K562 (cell line): ENCODE data around the gene SLC16A1. TPM values are rescaled to one million over a fixed set of nuclear protein-coding genes. Genes with fewer than 3 reads are reported as not detected.

Source experiments
- FOXP1 ChIP-seq: sonication (generic); formaldehyde crosslinking; IDR thresholded peaks from 2 replicates; pipeline ENCODE4 v1.8.0; 2022; ENCODE audit warnings: mild to moderate bottlenecking, missing genetic modification reagents
- NR4A1 ChIP-seq, 2 experiments: fragments of 250-450 bp in 1 of 2; fragments of 450-650 bp in 1 of 2; sonication (Bioruptor Pico) in 1 of 2; IDR thresholded peaks; 2 replicates each; pipeline versions ENCODE4 v1.4.0 to v1.6.1; 2016 to 2020; ENCODE audit warnings: mild to moderate bottlenecking in 2 of 2, missing compliant biosample characterization in 1 of 2, missing genetic modification characterization in 1 of 2, moderate library complexity in 1 of 2
- RFX7 ChIP-seq: fragments of 250-450 bp; sonication (Bioruptor Pico); IDR thresholded peaks from 2 replicates; pipeline ENCODE4 v1.5.1; 2021; ENCODE audit warnings: mild to moderate bottlenecking
- ZNF609 ChIP-seq: sonication (generic); formaldehyde crosslinking; IDR thresholded peaks from 2 replicates; pipeline ENCODE4 v1.8.1; 2023; ENCODE audit warnings: missing genetic modification reagents, mild to moderate bottlenecking, borderline replicate concordance
- polyA plus RNA-seq, 8 experiments: library from polyadenylated mRNA; depleted of rRNA in 4 of 8; stranded (reverse) in 5 of 8; unstranded in 3 of 8; fragments of >200 nt; fragmentation: Nextera tagmentation in 2 of 8; fragmentation: Illumina TruSeq in 1 of 8; extraction: Ambion mirVana in 2 of 8; extraction: Trizol in 1 of 8; gene quantifications; 2 replicates each; pipeline versions ENCODE4 v1.2.1 to v1.2.3, GENCODE V29; 2011 to 2014; ENCODE audit warnings: inconsistent platforms in 1 of 8, missing spikeins in 1 of 8
- total RNA-seq, 7 experiments: library from RNA; depleted of rRNA in 6 of 7; stranded (reverse); fragments of >200 nt in 6 of 7; fragmentation: Illumina TruSeq in 2 of 7; extraction: Trizol in 2 of 7; gene quantifications; 2 replicates each; pipeline versions ENCODE4 v1.2.1 to v1.2.3, GENCODE V29; 2011 to 2021; ENCODE audit warnings: low replicate concordance in 1 of 7

SLC16A1 gene
- total and polyA plus RNA-seq, 9 of the 15 experiments (the other 6 are each of a cell fraction or from before 2014, with no cell fraction given), result 73.1 to 244 (median 117) TPM

- no peak for TF ChIP-seq RFX7 (CRISPR knock-in tag)
- TF ChIP-seq FOXP1, result no peak
- no peak for TF ChIP-seq NR4A1 (CRISPR knock-in tag; IDR thresholded peaks at IDR 0.05)
- no peak for TF ChIP-seq NR4A1 (tag; IDR thresholded peaks at IDR 0.05)
- no peak for TF ChIP-seq ZNF609 (CRISPR knock-in tag)
Measured at GRCh38 chr1:112872551-112872962, 83.4 kb downstream of the SLC16A1 start (continued).
